ENCODE data around the gene DTHD1. TPM values are rescaled to one million over a fixed set of nuclear protein-coding genes. Genes with fewer than 3 reads are reported as not detected.

Gene DTHD1
- total RNA-seq, 1 donor from 2014 or later, result not detected

- no peak overlapping the region for H3K9ac ChIP-seq (ENCODE audit: low read length)
- TF ChIP-seq, protein P1, sequence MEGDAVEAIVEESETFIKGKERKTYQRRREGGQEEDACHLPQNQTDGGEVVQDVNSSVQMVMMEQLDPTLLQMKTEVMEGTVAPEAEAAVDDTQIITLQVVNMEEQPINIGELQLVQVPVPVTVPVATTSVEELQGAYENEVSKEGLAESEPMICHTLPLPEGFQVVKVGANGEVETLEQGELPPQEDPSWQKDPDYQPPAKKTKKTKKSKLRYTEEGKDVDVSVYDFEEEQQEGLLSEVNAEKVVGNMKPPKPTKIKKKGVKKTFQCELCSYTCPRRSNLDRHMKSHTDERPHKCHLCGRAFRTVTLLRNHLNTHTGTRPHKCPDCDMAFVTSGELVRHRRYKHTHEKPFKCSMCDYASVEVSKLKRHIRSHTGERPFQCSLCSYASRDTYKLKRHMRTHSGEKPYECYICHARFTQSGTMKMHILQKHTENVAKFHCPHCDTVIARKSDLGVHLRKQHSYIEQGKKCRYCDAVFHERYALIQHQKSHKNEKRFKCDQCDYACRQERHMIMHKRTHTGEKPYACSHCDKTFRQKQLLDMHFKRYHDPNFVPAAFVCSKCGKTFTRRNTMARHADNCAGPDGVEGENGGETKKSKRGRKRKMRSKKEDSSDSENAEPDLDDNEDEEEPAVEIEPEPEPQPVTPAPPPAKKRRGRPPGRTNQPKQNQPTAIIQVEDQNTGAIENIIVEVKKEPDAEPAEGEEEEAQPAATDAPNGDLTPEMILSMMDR (IDR thresholded peaks at IDR 0.05; ENCODE audit: insufficient read depth, low read depth, low read length), result no peak
- TF ChIP-seq EZH2 (IDR thresholded peaks at IDR 0.05; ENCODE audit: insufficient read depth, low read length), result no peak
- DNase-seq (ENCODE audit: low read depth), result no peak
- H3K4me1 Mint-ChIP-seq (ENCODE audit: low read depth, unreplicated experiment), result no peaks in the 10 kb centered on the region
- H3K27me3 Mint-ChIP-seq (ENCODE audit: low read depth, unreplicated experiment), result no peaks in the 10 kb centered on the region
- no peaks in the 10 kb centered on the region for H3K36me3 Mint-ChIP-seq (ENCODE audit: low read depth, unreplicated experiment)
- H2AFZ ChIP-seq (ENCODE audit: low read depth, low read length), result no peak overlapping the region
- H3K27ac ChIP-seq (ENCODE audit: low read depth, low read length), result no peak overlapping the region
- no peak overlapping the region for H3K4me3 ChIP-seq (ENCODE audit: insufficient read depth, low read depth, low read length)
- no peaks in the 10 kb centered on the region for H4K20me1 ChIP-seq (ENCODE audit: insufficient read depth, low read length)
- no peak overlapping the region for H3K27ac Mint-ChIP-seq (ENCODE audit: unreplicated experiment)
- H3K4me2 ChIP-seq (ENCODE audit: low read length), result no peak overlapping the region
- no peaks in the 10 kb centered on the region for H3K27me3 ChIP-seq (ENCODE audit: insufficient read depth, low read length)
- no peaks in the 10 kb centered on the region for H3K9me3 ChIP-seq (ENCODE audit: insufficient read depth, low read depth, low read length)
- no peak overlapping the region for H3K4me3 Mint-ChIP-seq (ENCODE audit: unreplicated experiment)
- H3K9me3 Mint-ChIP-seq (ENCODE audit: unreplicated experiment), result no peaks in the 10 kb centered on the region
- FAIRE-seq, result no peak
- H3K36me3 ChIP-seq (ENCODE audit: insufficient read depth, low read length), result no peaks in the 10 kb centered on the region
- no peaks in the 10 kb centered on the region for H3K79me2 ChIP-seq (ENCODE audit: insufficient read depth, low read length)
- peaks cover 3% of the 10 kb centered on the region for H3K4me1 ChIP-seq (ENCODE audit: insufficient read depth, low read length)
Measured at GRCh38 chr4:36329228-36329627, 47.8 kb downstream of the DTHD1 start.

DNA sequence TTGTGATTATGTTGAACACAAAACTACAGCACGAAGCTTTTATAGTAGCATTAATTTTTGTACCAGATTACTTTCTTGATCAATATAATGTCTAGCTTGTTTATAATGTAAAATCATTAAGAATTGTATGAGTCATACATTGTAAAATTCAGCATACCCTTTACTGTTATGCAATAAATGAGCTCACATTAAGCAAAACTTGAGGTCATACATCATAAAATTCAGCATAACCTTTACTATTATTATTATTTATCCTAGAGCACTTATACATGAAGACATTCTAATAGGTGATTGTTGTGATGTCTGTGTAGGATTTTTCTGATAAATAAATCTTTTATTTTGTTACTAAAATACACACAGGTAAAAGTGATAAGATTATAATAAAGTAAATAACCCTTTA lies 49.4 kb downstream of the DTHD1 start:
- no peaks in the 10 kb centered on the region for H3K9me3 ChIP-seq (ENCODE audit: insufficient read depth, low read depth, low read length)
- H4K20me1 ChIP-seq (ENCODE audit: insufficient read depth, low read length), result no peaks in the 10 kb centered on the region
- H3K4me3 ChIP-seq (ENCODE audit: insufficient read depth, low read depth, low read length), result no peak overlapping the region
- FAIRE-seq, result no peak
- H2AFZ ChIP-seq (ENCODE audit: low read depth, low read length), result no peak overlapping the region
- H3K4me1 ChIP-seq (ENCODE audit: insufficient read depth, low read length), result peaks cover 3% of the 10 kb centered on the region
- DNase-seq (ENCODE audit: low read depth), result no peak
- no peaks in the 10 kb centered on the region for H3K4me1 Mint-ChIP-seq (ENCODE audit: low read depth, unreplicated experiment)
- TF ChIP-seq, protein P1 (IDR thresholded peaks at IDR 0.05; ENCODE audit: insufficient read depth, low read depth, low read length), result no peak
- TF ChIP-seq EZH2 (IDR thresholded peaks at IDR 0.05; ENCODE audit: insufficient read depth, low read length), result no peak
- H3K27ac Mint-ChIP-seq (ENCODE audit: unreplicated experiment), result no peak overlapping the region
- H3K27me3 Mint-ChIP-seq (ENCODE audit: low read depth, unreplicated experiment), result no peaks in the 10 kb centered on the region
- H3K27ac ChIP-seq (ENCODE audit: low read depth, low read length), result no peak overlapping the region
- no peak overlapping the region for H3K4me2 ChIP-seq (ENCODE audit: low read length)
- H3K4me3 Mint-ChIP-seq (ENCODE audit: unreplicated experiment), result no peak overlapping the region
- no peaks in the 10 kb centered on the region for H3K79me2 ChIP-seq (ENCODE audit: insufficient read depth, low read length)
- no peaks in the 10 kb centered on the region for H3K9me3 Mint-ChIP-seq (ENCODE audit: unreplicated experiment)
- H3K27me3 ChIP-seq (ENCODE audit: insufficient read depth, low read length), result no peaks in the 10 kb centered on the region
- no peaks in the 10 kb centered on the region for H3K36me3 Mint-ChIP-seq (ENCODE audit: low read depth, unreplicated experiment)
- H3K9ac ChIP-seq (ENCODE audit: low read length), result no peak overlapping the region
- H3K36me3 ChIP-seq (ENCODE audit: insufficient read depth, low read length), result no peaks in the 10 kb centered on the region

- H3K27ac ChIP-seq (ENCODE audit: low read depth, low read length), result no peak overlapping the region
Measured at GRCh38 chr4:36332023-36332781, 50.8 kb downstream of the DTHD1 start.

More at GRCh38 chr4:36332023-36332781, 50.8 kb downstream of the DTHD1 start:
- H3K27ac Mint-ChIP-seq (ENCODE audit: unreplicated experiment), result no peak overlapping the region
- peak; percentile 2 for DNase-seq (ENCODE audit: low read depth)
- no peak for FAIRE-seq
- no peaks in the 10 kb centered on the region for H3K79me2 ChIP-seq (ENCODE audit: insufficient read depth, low read length)
- no peaks in the 10 kb centered on the region for H3K9me3 Mint-ChIP-seq (ENCODE audit: unreplicated experiment)
- no peaks in the 10 kb centered on the region for H3K4me1 Mint-ChIP-seq (ENCODE audit: low read depth, unreplicated experiment)
- peaks cover 3% of the 10 kb centered on the region for H3K4me1 ChIP-seq (ENCODE audit: insufficient read depth, low read length)
- no peak overlapping the region for H3K4me2 ChIP-seq (ENCODE audit: low read length)
- H3K27me3 ChIP-seq (ENCODE audit: insufficient read depth, low read length), result no peaks in the 10 kb centered on the region
- TF ChIP-seq, protein P1 (IDR thresholded peaks at IDR 0.05; ENCODE audit: insufficient read depth, low read depth, low read length), result no peak
- no peak for TF ChIP-seq EZH2 (IDR thresholded peaks at IDR 0.05; ENCODE audit: insufficient read depth, low read length)
- H3K4me3 Mint-ChIP-seq (ENCODE audit: unreplicated experiment), result no peak overlapping the region
- peaks cover 4% of the 10 kb centered on the region for H3K27me3 Mint-ChIP-seq (ENCODE audit: low read depth, unreplicated experiment)
- H3K36me3 Mint-ChIP-seq (ENCODE audit: low read depth, unreplicated experiment), result no peaks in the 10 kb centered on the region
- peak overlapping the region; percentile 23 for H2AFZ ChIP-seq (ENCODE audit: low read depth, low read length)
- no peak overlapping the region for H3K4me3 ChIP-seq (ENCODE audit: insufficient read depth, low read depth, low read length)
- H3K36me3 ChIP-seq (ENCODE audit: insufficient read depth, low read length), result no peaks in the 10 kb centered on the region
- H3K9me3 ChIP-seq (ENCODE audit: insufficient read depth, low read depth, low read length), result no peaks in the 10 kb centered on the region
- H3K9ac ChIP-seq (ENCODE audit: low read length), result no peak overlapping the region
- no peaks in the 10 kb centered on the region for H4K20me1 ChIP-seq (ENCODE audit: insufficient read depth, low read length)

Data from astrocyte (in vitro differentiated cells and primary cell).